Duodenal mucosa (tissue), 2 donors: Measurements from ENCODE around the gene IL17B.

ENCODE experiments used
- H3K27ac ChIP-seq: one replicate; pipeline ENCODE4 v1.7.0; 2013; ENCODE audit warnings: low read depth, low read length
- H3K27me3 ChIP-seq, 2 donors: one replicate each; pipeline ENCODE4 v1.7.0; 2013; ENCODE audit warnings: low read length in 2 of 2, control low read depth in 1 of 2; ENCODE audit not compliant: insufficient read depth in 2 of 2, control insufficient read depth in 1 of 2
- H3K36me3 ChIP-seq, 2 donors: one replicate each; pipeline ENCODE4 v1.7.0; 2013; ENCODE audit warnings: low read length in 2 of 2, control low read depth in 1 of 2; ENCODE audit not compliant: insufficient read depth in 2 of 2, control insufficient read depth in 1 of 2
- H3K4me1 ChIP-seq, 2 donors: one replicate each; pipeline ENCODE4 v1.7.0; 2013; ENCODE audit warnings: low read length in 2 of 2, control low read depth in 1 of 2; ENCODE audit not compliant: insufficient read depth in 2 of 2, control insufficient read depth in 1 of 2
- H3K4me3 ChIP-seq, 2 donors: one replicate each; pipeline ENCODE4 v1.7.0; 2013; ENCODE audit warnings: low read length in 2 of 2, low read depth in 1 of 2
- H3K9ac ChIP-seq, 2 donors: one replicate each; pipeline ENCODE4 v1.7.0; 2013; ENCODE audit warnings: low read length in 2 of 2, low read depth in 1 of 2
- H3K9me3 ChIP-seq, 2 donors: one replicate each; pipeline ENCODE4 v1.7.0; 2013; ENCODE audit warnings: low read length in 2 of 2, control low read depth in 1 of 2; ENCODE audit not compliant: control insufficient read depth in 1 of 2

The IL17B gene

DNA sequence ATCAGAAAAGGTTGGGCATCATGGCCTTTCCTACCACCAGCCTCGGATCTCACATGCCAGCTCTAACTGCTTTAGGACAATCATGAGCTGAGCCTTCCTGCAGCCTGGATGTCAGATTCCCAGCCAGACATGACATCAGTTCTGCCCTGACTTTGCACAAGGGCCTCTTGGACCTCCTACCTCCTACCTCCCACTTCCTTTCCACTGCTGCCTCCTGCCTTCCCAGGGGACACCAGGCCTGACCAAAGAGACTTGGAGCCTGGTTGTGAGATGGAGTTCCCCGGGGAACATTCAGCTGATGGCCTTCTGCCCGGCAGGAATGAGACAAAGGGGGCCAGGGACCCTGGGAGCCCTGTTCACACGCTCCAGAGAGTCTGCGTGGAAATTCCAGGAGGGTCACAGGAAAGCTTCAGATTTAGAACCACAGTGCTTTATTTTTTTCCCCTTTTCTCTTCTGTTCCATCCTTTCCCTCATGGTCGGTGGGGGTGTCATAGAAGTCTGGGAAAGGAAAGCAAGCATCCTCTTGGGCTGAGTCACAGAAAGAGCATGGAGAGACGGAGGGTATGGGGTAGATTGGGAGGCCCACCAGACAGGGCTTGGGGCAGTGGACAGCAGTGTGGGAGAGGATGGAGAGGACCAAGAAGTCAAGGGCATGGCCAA, 35.4 kb upstream of the IL17B start:
- H3K36me3 ChIP-seq = no peaks in the 10 kb centered on the region
- no peaks in the 10 kb centered on the region for H3K9me3 ChIP-seq
- peak overlapping the region; percentile 55 for H3K27ac ChIP-seq
- peak overlapping the region; percentile 3 to 28 for H3K4me3 ChIP-seq
- peak overlapping the region in 1 of 2 donors; percentile 48 for H3K9ac ChIP-seq
- peaks cover 12 to 13% of the 10 kb centered on the region in 2 donors for H3K4me1 ChIP-seq
- H3K27me3 ChIP-seq = no peaks in the 10 kb centered on the region

DNA sequence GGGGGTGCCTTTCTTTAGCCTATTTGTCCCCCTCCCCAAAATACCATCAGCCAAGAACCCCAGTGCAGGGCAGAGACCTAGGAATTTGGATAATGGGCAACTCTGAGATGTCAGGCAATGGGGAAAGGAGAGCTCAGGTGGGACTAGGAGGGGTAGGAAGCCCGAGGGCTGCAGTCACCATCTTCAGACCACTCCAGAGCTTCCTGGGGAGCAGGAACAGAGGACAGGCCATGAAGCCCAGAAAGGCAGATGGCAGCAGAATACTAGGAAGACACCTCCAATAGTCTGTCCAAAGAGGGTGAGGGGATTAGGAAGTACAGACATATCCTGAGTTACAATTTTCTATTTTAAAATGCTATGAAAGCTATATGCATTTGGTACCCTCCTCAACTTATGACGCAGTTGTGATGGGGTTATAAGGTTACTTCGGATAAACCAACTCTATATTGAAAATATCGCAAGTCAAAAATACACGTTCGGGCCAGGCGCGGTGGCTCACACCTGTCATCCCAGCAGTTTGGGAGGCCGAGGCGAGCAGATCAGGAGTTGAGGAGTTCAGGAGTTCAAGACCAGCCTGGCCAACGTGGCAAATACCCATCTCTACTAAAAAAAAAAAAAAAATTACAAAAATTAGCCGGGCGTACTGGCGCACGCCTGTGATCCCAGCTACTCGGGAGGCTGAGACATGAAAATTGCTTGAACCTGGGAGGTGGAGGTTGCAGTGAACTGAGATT, 34.6 kb upstream of the IL17B start:
- H3K27me3 ChIP-seq = no peaks in the 10 kb centered on the region
- no peak overlapping the region for H3K27ac ChIP-seq
- peaks cover 12 to 13% of the 10 kb centered on the region in 2 donors for H3K4me1 ChIP-seq
- H3K4me3 ChIP-seq = peak overlapping the region in 1 of 2 donors; percentile 3
- H3K36me3 ChIP-seq = no peaks in the 10 kb centered on the region
- H3K9me3 ChIP-seq = no peaks in the 10 kb centered on the region
- no peak overlapping the region for H3K9ac ChIP-seq

DNA sequence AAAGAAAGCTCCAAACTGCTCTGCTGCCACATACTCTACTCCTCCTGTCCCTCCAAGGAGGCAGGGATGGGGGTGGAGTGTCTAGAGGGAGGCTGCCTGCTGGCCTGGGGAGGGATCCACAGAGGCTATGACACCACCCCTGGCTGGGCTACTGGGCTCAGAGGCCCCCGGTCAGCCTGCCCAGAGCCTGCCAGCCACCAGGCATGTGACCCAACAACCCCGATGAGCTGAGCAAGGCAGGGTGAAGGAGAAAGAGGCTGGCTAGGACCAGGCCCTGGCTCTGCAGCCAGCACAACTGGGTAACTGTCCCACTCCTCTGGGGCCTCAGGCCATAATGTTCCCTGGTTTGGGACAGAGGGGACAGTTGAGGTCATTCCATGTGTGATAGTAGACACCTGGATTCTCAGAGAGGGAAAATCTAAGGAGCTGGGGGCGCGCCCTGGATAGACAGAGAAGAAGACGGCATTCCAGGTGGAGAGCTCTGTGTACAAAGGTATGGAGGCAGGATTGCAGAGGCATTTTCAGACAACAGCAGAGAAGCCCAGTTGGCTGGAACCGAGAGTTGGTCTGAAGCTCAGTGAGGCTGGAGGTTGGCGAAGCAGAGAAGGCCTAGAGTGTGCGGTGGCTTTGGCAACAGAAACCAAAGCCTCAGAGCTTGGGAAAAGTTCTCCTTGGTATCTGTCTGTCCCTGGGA, 33.8 kb upstream of the IL17B start:
- H3K4me3 ChIP-seq = peak overlapping the region; percentile 3

DNA sequence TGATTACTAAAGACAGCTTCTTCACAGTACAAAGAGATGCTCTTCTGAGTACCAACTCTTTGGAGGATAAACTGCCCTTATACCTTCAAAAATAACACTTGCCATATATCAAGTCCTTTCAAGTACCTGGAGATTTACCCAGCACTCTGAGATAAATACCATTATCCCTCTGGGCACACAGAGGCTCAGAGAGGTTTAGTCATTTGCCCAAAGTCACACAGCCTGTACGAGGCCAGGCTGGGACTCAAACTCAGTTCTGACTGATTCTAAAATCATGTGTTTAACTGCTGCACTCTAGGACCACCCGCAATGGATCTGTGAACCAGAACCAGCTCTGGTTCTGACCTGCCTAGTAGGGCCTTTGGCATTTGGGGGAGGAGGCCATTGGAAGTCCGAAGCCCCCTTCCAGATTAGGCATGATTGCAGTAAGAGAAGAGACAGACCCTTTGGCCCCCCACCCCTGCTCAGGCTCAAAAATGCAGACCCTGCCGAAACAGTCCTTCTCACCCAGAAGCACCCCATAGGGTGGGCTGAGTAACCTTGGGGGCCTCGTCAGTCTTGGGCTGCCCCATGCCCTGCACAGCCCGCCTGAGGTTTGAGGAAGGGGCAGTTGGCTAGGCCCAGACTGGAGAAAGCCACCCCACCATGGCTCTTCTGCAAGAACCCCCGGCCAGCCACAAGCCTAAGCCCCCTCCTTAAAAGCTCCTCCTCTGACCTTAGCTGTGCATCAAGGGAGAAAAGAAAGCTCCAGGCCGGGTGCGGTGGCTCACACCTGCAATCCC, 32.8 kb upstream of the IL17B start:
- H3K4me3 ChIP-seq = no peak overlapping the region
- no peaks in the 10 kb centered on the region for H3K36me3 ChIP-seq
- H3K27ac ChIP-seq = peak overlapping the region; percentile 8
- no peak overlapping the region for H3K9ac ChIP-seq
- H3K27me3 ChIP-seq = no peaks in the 10 kb centered on the region
- no peaks in the 10 kb centered on the region for H3K9me3 ChIP-seq
- peaks cover 8 to 12% of the 10 kb centered on the region in 2 donors for H3K4me1 ChIP-seq

More for the DNA sequence above, 33.8 kb upstream of the IL17B start:
- Histone ChIP-seq H3K9ac (no peak overlapping the region), H3K27me3 (no peaks in the 10 kb centered on the region), H3K9me3 (no peaks in the 10 kb centered on the region), H3K36me3 (no peaks in the 10 kb centered on the region), H3K27ac (no peak overlapping the region), H3K4me1 (peaks cover 10 to 12% of the 10 kb centered on the region in 2 donors)

DNA sequence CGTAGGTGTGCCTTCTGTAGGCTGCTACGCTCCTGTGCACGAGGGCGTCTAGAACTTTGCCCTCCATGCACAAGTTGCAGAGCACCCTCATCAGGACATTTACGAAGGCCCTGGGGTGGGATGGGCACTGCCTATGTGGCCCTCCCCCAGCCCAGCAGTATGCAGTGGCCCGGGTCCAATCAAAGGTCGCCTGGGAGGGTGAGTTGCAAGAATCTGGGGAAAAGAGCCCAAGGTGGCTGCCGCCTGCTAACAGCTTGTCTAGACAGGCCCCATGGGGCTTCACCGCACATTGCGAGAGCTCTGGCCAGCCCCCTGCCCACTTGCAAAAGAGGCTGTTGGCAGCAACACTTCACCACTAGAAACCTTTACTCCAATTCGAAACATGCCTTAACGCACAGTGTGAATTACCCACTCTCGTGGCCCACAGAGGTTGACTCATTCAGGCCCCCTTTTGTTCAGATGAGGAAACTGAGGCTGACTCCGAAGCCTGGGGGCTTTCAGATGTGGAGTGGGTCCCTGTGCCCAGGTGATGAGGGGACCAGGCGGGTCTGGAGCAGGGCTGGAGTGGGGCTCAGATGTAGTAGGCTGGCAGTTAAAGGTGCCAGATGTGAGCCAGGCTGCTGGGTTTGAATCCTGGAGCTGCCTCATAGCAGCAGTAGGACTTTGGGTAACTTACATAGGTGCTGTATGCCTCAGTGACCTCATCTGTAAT, 31.8 kb upstream of the IL17B start:
- no peaks in the 10 kb centered on the region for H3K9me3 ChIP-seq
- H3K27me3 ChIP-seq = no peaks in the 10 kb centered on the region
- peaks cover 8 to 12% of the 10 kb centered on the region in 2 donors for H3K4me1 ChIP-seq
- no peak overlapping the region for H3K27ac ChIP-seq
- peak overlapping the region; percentile 51 to 63 for H3K9ac ChIP-seq
- no peaks in the 10 kb centered on the region for H3K36me3 ChIP-seq
- H3K4me3 ChIP-seq = peak overlapping the region; percentile 44 to 71

DNA sequence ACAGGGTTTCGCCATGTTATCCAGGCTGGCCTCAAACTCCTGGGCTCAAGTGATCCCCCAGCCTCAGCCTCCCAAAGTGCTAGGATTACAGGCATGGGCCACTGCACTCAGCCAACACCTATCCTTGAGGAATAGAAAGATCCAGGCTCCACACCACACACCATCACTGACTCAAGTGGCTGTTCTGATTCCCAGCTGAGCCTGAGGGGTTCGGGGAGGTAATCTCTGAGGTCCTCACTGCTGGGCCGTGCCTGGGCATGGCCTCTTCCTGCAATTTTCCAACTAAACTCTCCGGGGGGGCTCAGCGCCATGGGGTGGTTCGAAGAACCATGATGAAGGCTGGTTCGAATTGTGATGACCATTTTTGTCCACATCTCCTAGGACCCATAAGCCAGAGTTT, 31.0 kb upstream of the IL17B start:
- Histone ChIP-seq H3K9ac (peak overlapping the region; percentile 32 to 63), H3K9me3 (no peaks in the 10 kb centered on the region), H3K36me3 (no peaks in the 10 kb centered on the region), H3K4me3 (peak overlapping the region; percentile 44 to 71), H3K4me1 (peaks cover 8 to 12% of the 10 kb centered on the region in 2 donors), H3K27ac (peak overlapping the region; percentile 27), H3K27me3 (no peaks in the 10 kb centered on the region)

DNA sequence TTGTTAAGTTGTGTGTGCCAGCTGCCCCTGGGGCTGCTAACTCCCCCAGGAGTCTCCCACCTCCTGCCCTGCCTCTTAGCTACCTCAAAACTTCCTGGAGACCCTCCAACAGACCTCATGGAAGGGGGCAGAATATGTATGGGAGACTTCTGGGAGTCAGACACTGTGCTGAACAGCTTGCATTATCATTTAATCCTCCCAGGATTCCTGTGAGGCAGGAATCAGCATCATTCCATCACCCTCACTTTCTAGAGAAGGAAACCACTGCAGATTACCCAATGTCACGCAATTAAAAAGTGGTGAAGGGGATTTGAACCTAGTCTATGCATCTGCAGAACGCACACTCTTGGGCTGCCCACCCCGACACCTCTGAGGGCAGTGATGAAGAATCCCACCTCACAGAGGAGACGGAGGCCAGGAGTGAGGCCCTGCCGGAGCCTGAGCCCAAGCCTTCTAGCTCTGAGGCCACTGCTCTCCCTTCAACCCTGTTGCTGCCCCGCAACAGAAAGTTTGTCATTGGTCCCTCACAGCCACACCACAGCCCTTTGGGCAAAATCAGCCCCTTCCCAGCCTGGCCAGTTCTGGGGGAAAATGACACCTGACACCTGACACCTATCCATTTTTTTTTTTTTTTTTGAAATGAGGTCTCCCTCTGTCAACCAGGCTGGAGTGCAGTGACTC, 30.3 kb upstream of the IL17B start:
- peak overlapping the region; percentile 55 to 71 for H3K4me3 ChIP-seq
- H3K27me3 ChIP-seq = no peaks in the 10 kb centered on the region
- H3K27ac ChIP-seq = peak overlapping the region; percentile 82
- no peaks in the 10 kb centered on the region for H3K9me3 ChIP-seq
- peak overlapping the region; percentile 63 to 72 for H3K9ac ChIP-seq
- H3K36me3 ChIP-seq = no peaks in the 10 kb centered on the region
- peaks cover 8 to 12% of the 10 kb centered on the region in 2 donors for H3K4me1 ChIP-seq

DNA sequence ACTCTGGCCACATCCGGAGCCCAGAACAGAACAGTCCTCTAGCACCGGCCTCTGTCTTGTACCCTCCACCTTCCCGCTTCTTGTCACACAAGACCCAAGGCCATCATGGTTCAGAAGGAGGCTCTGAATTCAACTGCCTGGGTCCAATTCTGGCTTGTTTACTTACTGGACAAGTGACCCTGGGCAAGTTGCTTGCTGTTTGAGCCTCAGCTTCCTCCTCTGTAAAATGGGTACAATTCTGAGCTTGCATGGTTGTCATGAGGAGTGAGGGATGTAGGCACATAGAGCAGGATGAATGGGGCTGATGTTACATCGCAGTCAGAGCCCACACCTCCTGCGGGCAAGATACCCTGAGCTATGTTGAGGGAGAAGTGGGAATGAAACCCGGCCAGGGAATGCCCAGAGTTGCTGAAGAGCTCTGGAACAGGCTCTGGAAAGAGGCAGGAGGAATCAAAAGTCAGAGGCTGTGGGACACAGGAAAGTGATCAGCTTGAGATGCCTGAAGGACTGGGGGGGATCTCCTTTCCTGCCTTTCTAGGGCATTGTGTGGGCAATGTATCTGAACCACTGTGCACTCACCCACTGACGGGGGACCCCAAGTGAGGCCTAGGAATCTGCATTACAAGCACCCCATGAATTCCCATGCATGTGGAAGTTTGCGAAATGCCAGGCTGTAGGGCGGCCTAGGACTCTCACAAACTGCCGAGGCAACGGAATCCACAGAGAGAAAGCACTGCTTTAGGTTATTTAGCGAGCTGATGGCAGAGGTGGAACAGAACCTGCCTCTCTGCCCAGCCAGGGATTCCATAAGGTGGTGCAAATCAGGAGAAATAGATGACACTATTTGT, 29.4 kb upstream of the IL17B start:
- peaks cover 8 to 12% of the 10 kb centered on the region in 2 donors for H3K4me1 ChIP-seq
- peak overlapping the region; percentile 55 to 71 for H3K4me3 ChIP-seq
- H3K27me3 ChIP-seq = no peaks in the 10 kb centered on the region
- H3K9me3 ChIP-seq = no peaks in the 10 kb centered on the region
- H3K36me3 ChIP-seq = no peaks in the 10 kb centered on the region
- H3K27ac ChIP-seq = peak overlapping the region; percentile 82
- peak overlapping the region; percentile 63 to 72 for H3K9ac ChIP-seq
